ENCODE data around the gene PIWIL4. TPM values are rescaled to one million over a fixed set of nuclear protein-coding genes. Genes with fewer than 3 reads are reported as not detected.

PIWIL4 gene
- polyA plus RNA-seq, 1 experiment, result 1.6 TPM

DNA sequence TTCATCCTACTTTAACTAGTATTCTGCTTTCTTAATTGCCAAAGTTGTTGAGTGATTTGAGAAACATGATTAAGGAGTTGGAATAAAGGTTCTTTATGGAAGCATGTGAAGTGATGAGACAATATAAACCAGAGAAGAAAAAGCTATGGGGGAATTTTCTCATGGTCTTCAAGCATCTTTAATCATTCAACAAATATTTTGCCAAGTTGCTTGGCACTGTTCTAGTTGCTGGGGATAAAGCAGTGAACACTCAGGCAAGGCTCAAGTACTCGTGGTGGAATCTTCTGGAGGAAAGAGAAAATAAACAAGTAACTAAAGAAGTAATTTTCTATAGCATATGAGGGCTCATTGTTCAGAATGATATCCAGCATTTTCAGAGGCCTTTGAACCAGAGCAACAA, 9.2 kb upstream of the PIWIL4 start:
- ChIA-PET CTCF (no interaction called here), POLR2A (interaction anchor here (0.5 kb wide), 1 partner anchor 1860 kb away, joined by 3 read pairs; no protein-coding TSS in a partner anchor)
- TF ChIP-seq CTCF (IDR thresholded peaks at IDR 0.05; ENCODE audit: insufficient read depth, low read depth, low read length), result no peak
- no peaks in the 10 kb centered on the region for H3K36me3 ChIP-seq (ENCODE audit: control insufficient read depth, insufficient read depth, low read length)
- H3K4me3 ChIP-seq (ENCODE audit: low read depth, low read length), result no peak overlapping the region
- no peaks in the 10 kb centered on the region for H3K27me3 ChIP-seq (ENCODE audit: control insufficient read depth, insufficient read depth, low read length)
- no peak for DNase-seq (ENCODE audit: low read depth)

- POLR2A ChIA-PET, result interaction anchor here (0.5 kb wide), 1 partner anchor 1859 kb away, joined by 3 read pairs; no protein-coding TSS in a partner anchor
- CTCF ChIA-PET, result interaction anchor here (0.8 to 1.6 kb wide), 2 partner anchors 10 to 37 kb away, joined by 3 to 7 read pairs; no protein-coding TSS in a partner anchor
- Histone ChIP-seq H3K27me3 (ENCODE audit: control insufficient read depth, insufficient read depth, low read length) (no peaks in the 10 kb centered on the region), H3K4me3 (ENCODE audit: low read depth, low read length) (no peak overlapping the region), H3K36me3 (ENCODE audit: control insufficient read depth, insufficient read depth, low read length) (no peaks in the 10 kb centered on the region)
- no peak for DNase-seq (ENCODE audit: low read depth)
- no peak for TF ChIP-seq CTCF (IDR thresholded peaks at IDR 0.05; ENCODE audit: insufficient read depth, low read depth, low read length)
Measured at GRCh38 chr11:94558468-94558867, 8.7 kb upstream of the PIWIL4 start.

DNA sequence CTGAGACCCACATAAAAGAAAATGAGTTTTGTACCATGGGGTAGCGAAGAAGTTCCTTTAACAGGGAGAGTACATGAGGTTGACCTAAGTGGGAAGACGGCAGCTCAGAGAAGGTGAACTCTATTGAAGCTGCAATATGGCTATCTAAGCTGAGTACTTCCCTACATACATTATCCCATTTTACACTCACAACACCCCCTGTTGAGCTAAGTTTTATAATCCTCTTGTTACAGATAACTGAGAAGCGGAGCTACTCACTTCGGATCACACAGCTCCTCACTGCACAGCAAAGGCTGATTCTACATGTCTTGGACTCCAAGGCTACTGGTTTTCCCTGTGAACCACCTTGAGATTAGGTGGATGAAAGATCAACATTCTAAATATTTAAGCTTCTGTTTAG, 8.2 kb upstream of the PIWIL4 start:
- H3K36me3 ChIP-seq (ENCODE audit: control insufficient read depth, insufficient read depth, low read length), result no peaks in the 10 kb centered on the region
- no peak for TF ChIP-seq CTCF (IDR thresholded peaks at IDR 0.05; ENCODE audit: insufficient read depth, low read depth, low read length)
- no peak for DNase-seq (ENCODE audit: low read depth)
- POLR2A ChIA-PET, result no interaction called here
- CTCF ChIA-PET, result interaction anchor here (0.8 to 1.6 kb wide), 3 partner anchors 11 to 37 kb away, joined by 3 to 7 read pairs (median 3); no protein-coding TSS in a partner anchor
- H3K4me3 ChIP-seq (ENCODE audit: low read depth, low read length), result no peak overlapping the region
- H3K27me3 ChIP-seq (ENCODE audit: control insufficient read depth, insufficient read depth, low read length), result no peaks in the 10 kb centered on the region

DNA sequence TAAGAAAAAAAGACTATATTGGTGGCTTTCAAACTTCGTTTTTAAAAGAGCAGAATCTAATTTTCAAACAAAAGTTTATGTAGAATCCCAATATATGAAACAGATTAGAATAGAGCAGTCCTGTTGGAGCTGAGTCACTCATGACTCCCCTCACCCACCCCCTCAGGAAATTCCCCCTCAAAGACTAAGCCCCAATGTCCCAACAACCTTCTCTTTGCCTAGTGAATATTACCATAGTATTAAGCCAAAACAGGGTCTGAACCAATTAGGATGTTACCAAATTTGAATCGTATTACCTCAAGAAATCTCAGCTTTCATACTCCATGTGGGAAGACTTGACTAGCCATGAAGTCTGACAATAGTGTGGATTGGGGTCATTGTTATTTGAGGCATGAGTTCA, 7.8 kb upstream of the PIWIL4 start:
- Histone ChIP-seq H3K36me3 (ENCODE audit: control insufficient read depth, insufficient read depth, low read length) (no peaks in the 10 kb centered on the region), H3K27me3 (ENCODE audit: control insufficient read depth, insufficient read depth, low read length) (no peaks in the 10 kb centered on the region), H3K4me3 (ENCODE audit: low read depth, low read length) (no peak overlapping the region)
- no peak for DNase-seq (ENCODE audit: low read depth)
- CTCF ChIA-PET, result interaction anchor here (0.8 to 1.6 kb wide), 3 partner anchors 11 to 37 kb away, joined by 3 to 7 read pairs (median 3); no protein-coding TSS in a partner anchor
- no peak for TF ChIP-seq CTCF (IDR thresholded peaks at IDR 0.05; ENCODE audit: insufficient read depth, low read depth, low read length)
- POLR2A ChIA-PET, result interaction anchor here (0.7 kb wide), 1 partner anchor 878 kb away, joined by 11 read pairs; no protein-coding TSS in a partner anchor

DNA sequence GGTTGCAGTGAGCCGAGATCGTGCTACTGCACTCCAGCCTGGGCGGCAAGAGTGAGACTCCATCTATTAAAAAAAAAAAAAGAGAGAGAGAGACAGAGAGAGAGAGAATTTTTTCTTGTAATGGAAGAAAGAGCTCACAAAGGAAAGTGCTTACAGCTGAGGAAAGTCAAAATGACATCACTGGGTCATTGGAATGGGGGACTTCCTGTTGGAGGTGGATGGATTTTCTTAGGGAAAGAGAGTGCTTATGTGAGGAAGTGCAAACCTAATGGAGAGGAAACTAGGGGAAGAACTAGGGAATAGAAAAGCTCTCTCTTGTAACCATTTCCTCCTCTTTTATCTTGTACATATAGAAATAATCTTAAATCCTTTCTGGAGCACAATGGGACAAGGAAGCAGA, 6.3 kb upstream of the PIWIL4 start:
- POLR2A ChIA-PET, result no interaction called here
- TF ChIP-seq CTCF (IDR thresholded peaks at IDR 0.05; ENCODE audit: insufficient read depth, low read depth, low read length), result no peak
- H3K36me3 ChIP-seq (ENCODE audit: control insufficient read depth, insufficient read depth, low read length), result no peaks in the 10 kb centered on the region
- CTCF ChIA-PET, result interaction anchor here (1.2 kb wide), 1 partner anchor 377 kb away, joined by 5 read pairs; no protein-coding TSS in a partner anchor
- no peak overlapping the region for H3K4me3 ChIP-seq (ENCODE audit: low read depth, low read length)
- H3K27me3 ChIP-seq (ENCODE audit: control insufficient read depth, insufficient read depth, low read length), result no peaks in the 10 kb centered on the region
- no peak for DNase-seq (ENCODE audit: low read depth)
